ENCODE data around the gene MAP3K2.

- no peak for TF ChIP-seq CTCF (IDR thresholded peaks at IDR 0.05)
- peak; percentile 10 for TF ChIP-seq POLR2A (IDR thresholded peaks at IDR 0.05)
- no peak for TF ChIP-seq POLR2AphosphoS5 (IDR thresholded peaks at IDR 0.05)
These were observed 35.7 kb upstream of the MAP3K2 start for GRCh38 chr2:127423478-127423843.

Measured in transverse colon (tissue), 4 donors.